Tibial nerve (tissue), 4 donors: ENCODE measurements around the gene MRPL9. TPM values are rescaled to one million over a fixed set of nuclear protein-coding genes. Genes with fewer than 3 reads are reported as not detected.
A peak's percentile ranks its signal among the peaks of the same experiment; 100 is the strongest.

ENCODE experiments used
- DNase-seq, 2 donors: peaks; one replicate each; pipeline ENCODE4 v3.0.0-alpha.2; 2019; ENCODE audit warnings: low spot score in 2 of 2
- H3K27ac ChIP-seq, 4 donors: fragments of 200-600 bp; sonication (generic) in 3 of 4; one replicate each; pipeline ENCODE4 v1.5.1; 2017 to 2019; ENCODE audit warnings: mild to moderate bottlenecking in 1 of 4
- H3K27me3 ChIP-seq, 2 donors: fragments of 200-600 bp; sonication (generic) in 1 of 2; one replicate each; pipeline versions ENCODE4 v1.5.1 to v1.6.0; 2017 to 2019
- H3K36me3 ChIP-seq, 3 donors: fragments of 200-600 bp; sonication (generic); one replicate each; pipeline ENCODE4 v1.5.1; 2018 to 2019
- H3K4me1 ChIP-seq, 4 donors: fragments of 200-600 bp; sonication (generic) in 3 of 4; one replicate each; pipeline ENCODE4 v1.5.1; 2017 to 2019
- H3K4me3 ChIP-seq, 4 donors: fragments of 200-600 bp; sonication (generic) in 3 of 4; one replicate each; pipeline ENCODE4 v1.5.1; 2017 to 2019; ENCODE audit warnings: mild to moderate bottlenecking in 1 of 4, moderate library complexity in 1 of 4
- H3K9me3 ChIP-seq, 4 donors: fragments of 200-600 bp; sonication (generic) in 3 of 4; one replicate each; pipeline ENCODE4 v1.5.1; 2017 to 2019
- CTCF ChIP-seq, 5 experiments: fragments of 200-600 bp in 3 of 5; fragments of 450-650 bp in 2 of 5; sonication (generic) in 3 of 5; IDR thresholded peaks; one replicate each; pipeline ENCODE4 v1.5.1; 2016 to 2019; ENCODE audit warnings: antibody characterized with exemption in 5 of 5, mild to moderate bottlenecking in 3 of 5, moderate library complexity in 2 of 5
- EP300 ChIP-seq, 2 donors: sonication (generic); formaldehyde crosslinking; IDR thresholded peaks; one replicate each; pipeline ENCODE4 v1.6.1; 2017; ENCODE audit warnings: antibody characterized with exemption in 2 of 2, mild to moderate bottlenecking in 1 of 2
- POLR2A ChIP-seq, 2 donors: fragments of 450-650 bp; IDR thresholded peaks; one replicate each; pipeline ENCODE4 v1.6.1; 2017; ENCODE audit warnings: antibody characterized with exemption in 2 of 2, mild to moderate bottlenecking in 2 of 2, moderate library complexity in 2 of 2
- WGBS, 2 donors: methylation state at CpG; one replicate each; pipeline ENCODE4 v1.1.5; 2018; 5-methylcytosine and 5-hydroxymethylcytosine counted together
- total RNA-seq, 4 donors: library from RNA; depleted of rRNA; stranded (reverse); fragments of >200 nt; gene quantifications; one replicate each; pipeline ENCODE4 v1.1.0, GENCODE V29; 2016

Gene MRPL9
- total RNA-seq, 4 donors from 2014 or later = 47.1 to 74.1 (median 58.7) TPM

- H3K36me3 ChIP-seq = peaks cover 0 to 33% (median 0%) of the 10 kb centered on the region in 3 donors
- no peak for TF ChIP-seq POLR2A (IDR thresholded peaks at IDR 0.05)
- TF ChIP-seq CTCF (IDR thresholded peaks at IDR 0.05) = no peak
- no peak for TF ChIP-seq EP300 (IDR thresholded peaks at IDR 0.05)
- WGBS, 2 donors = 46 to 52% methylated on average over 10 of the region's 10 CpGs
- no peaks in the 10 kb centered on the region for H3K9me3 ChIP-seq
- H3K4me1 ChIP-seq = peaks cover 0 to 18% (median 6%) of the 10 kb centered on the region in 4 donors
- no peak for DNase-seq
- no peaks in the 10 kb centered on the region for H3K27me3 ChIP-seq
- peak overlapping the region; percentile 90 to 93 (median 91) for H3K27ac ChIP-seq
- H3K4me3 ChIP-seq = peak overlapping the region; percentile 70 to 87 (median 82)
Observed at GRCh38 chr1:151763990-151764389, 694 bp upstream of the MRPL9 start.

- no peaks in the 10 kb centered on the region for H3K27me3 ChIP-seq
- 91 to 94% methylated on average over 7 of the region's 7 CpGs for WGBS, 2 donors
- H3K27ac ChIP-seq = no peak overlapping the region
- DNase-seq = no peak
- no peak for TF ChIP-seq POLR2A (IDR thresholded peaks at IDR 0.05)
- TF ChIP-seq CTCF (IDR thresholded peaks at IDR 0.05) = no peak
- TF ChIP-seq EP300 (IDR thresholded peaks at IDR 0.05) = no peak
- no peak overlapping the region for H3K4me3 ChIP-seq
- peaks cover 0 to 60% (median 0%) of the 10 kb centered on the region in 3 donors for H3K36me3 ChIP-seq
- no peaks in the 10 kb centered on the region for H3K9me3 ChIP-seq
- peaks cover 0 to 18% (median 6%) of the 10 kb centered on the region in 4 donors for H3K4me1 ChIP-seq
Observed at GRCh38 chr1:151760597-151761385, 2.5 kb downstream of the MRPL9 start.

- DNase-seq = no peak
- peaks cover 0 to 66% (median 0%) of the 10 kb centered on the region in 3 donors for H3K36me3 ChIP-seq
- H3K9me3 ChIP-seq = no peaks in the 10 kb centered on the region
- no peak overlapping the region for H3K27ac ChIP-seq
- H3K4me1 ChIP-seq = peaks cover 0 to 14% (median 4%) of the 10 kb centered on the region in 4 donors
- no peak overlapping the region for H3K4me3 ChIP-seq
- H3K27me3 ChIP-seq = no peaks in the 10 kb centered on the region
- TF ChIP-seq POLR2A (IDR thresholded peaks at IDR 0.05) (no peak), CTCF (IDR thresholded peaks at IDR 0.05) (no peak), EP300 (IDR thresholded peaks at IDR 0.05) (no peak)
Observed at GRCh38 chr1:151759241-151759640, 4.1 kb downstream of the MRPL9 start.

- no peak overlapping the region for H3K4me3 ChIP-seq
- H3K4me1 ChIP-seq = no peaks in the 10 kb centered on the region
- H3K9me3 ChIP-seq = no peaks in the 10 kb centered on the region
- no peaks in the 10 kb centered on the region for H3K27me3 ChIP-seq
- TF ChIP-seq CTCF (IDR thresholded peaks at IDR 0.05) (no peak), EP300 (IDR thresholded peaks at IDR 0.05) (no peak), POLR2A (IDR thresholded peaks at IDR 0.05) (no peak)
- no peak for DNase-seq
- H3K36me3 ChIP-seq = peaks cover 0 to 56% (median 0%) of the 10 kb centered on the region in 3 donors
- no peak overlapping the region for H3K27ac ChIP-seq
- 64 to 73% methylated on average over 1 of the region's 1 CpG for WGBS, 2 donors
Observed at GRCh38 chr1:151756291-151756690, 7.0 kb downstream of the MRPL9 start.

GRCh38 chr1:151741516-151741915 is 21.8 kb downstream of the MRPL9 start:
- TF ChIP-seq CTCF (IDR thresholded peaks at IDR 0.05) = no peak
- no peak for TF ChIP-seq POLR2A (IDR thresholded peaks at IDR 0.05)
- no peak for TF ChIP-seq EP300 (IDR thresholded peaks at IDR 0.05)
- no peaks in the 10 kb centered on the region for H3K4me1 ChIP-seq
- no peak for DNase-seq
- peaks cover 0 to 11% (median 0%) of the 10 kb centered on the region in 4 donors for H3K9me3 ChIP-seq
- no peaks in the 10 kb centered on the region for H3K36me3 ChIP-seq
- 86 to 87% methylated on average over 4 of the region's 4 CpGs for WGBS, 2 donors
- no peak overlapping the region for H3K27ac ChIP-seq
- H3K4me3 ChIP-seq = no peak overlapping the region
- H3K27me3 ChIP-seq = no peaks in the 10 kb centered on the region
